GM18873 (cell line): ENCODE results near the gene GNGT1.

Source experiments
- ATAC-seq: cut with Tn5 transposase; IDR thresholded peaks from one replicate; pipeline ENCODE4 v1.9.1; 2021; ENCODE audit warnings: mild to moderate bottlenecking, moderate library complexity, moderate number of reproducible peaks; ENCODE audit not compliant: unreplicated experiment, low FRiP score

GNGT1 gene

DNA sequence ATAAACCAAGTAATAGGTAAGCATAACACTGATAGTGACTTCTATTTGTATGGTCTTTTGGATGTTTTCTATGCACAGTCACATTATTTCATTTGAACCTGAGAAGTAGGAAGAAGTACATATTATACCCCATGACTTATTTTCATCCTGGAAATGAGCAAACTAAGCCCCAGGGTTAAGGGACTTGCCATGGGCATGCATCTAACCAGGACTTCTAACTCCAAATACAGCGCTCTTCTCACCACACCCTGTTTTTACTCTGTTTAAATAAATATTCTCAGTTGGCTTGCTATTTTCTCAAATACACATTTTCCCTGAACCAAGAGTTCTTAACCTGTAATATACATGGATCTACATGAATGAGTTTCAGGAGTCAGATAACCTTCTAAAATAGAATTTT, 31.5 kb downstream of the GNGT1 start:
- ATAC-seq, result no peak

DNA sequence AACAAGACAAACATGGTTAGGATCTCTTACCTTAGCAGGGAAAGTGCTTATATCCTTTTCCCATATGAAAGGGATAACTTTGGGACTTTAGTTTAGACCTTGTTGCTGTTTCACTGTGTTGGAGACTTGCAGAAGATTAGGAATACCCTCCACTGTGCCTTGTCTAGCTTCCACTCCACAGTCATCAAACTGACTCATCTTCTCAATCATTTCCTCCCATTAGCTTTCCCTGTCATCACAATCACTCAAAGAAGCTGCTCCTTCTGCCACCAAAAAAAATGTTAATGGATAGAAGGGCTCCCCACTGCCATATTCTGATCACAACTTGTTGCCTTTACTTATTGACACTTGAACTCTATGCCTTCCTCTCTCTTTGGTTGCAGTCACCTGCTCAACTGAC, 31.9 kb downstream of the GNGT1 start:
- ATAC-seq, result no peak

DNA sequence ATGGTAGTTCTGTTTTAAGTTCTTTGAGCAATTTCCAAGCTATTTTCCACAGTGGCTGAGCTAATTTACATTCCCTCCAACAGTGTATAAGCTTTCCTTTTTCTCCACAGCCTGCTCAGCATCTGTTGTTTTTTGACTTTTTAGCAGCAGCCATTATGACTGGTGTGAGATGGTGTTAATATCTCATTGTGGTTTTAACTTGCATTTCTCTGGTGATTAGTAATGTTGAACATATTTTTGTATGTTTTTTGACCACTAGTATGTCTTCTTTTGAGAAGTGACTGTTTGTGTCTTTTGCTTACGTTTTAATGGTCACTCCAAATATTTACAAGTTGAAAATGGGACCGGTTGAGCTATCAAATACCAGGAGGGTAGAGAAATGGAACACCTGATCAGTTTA, 35.6 kb downstream of the GNGT1 start:
- no peak for ATAC-seq

DNA sequence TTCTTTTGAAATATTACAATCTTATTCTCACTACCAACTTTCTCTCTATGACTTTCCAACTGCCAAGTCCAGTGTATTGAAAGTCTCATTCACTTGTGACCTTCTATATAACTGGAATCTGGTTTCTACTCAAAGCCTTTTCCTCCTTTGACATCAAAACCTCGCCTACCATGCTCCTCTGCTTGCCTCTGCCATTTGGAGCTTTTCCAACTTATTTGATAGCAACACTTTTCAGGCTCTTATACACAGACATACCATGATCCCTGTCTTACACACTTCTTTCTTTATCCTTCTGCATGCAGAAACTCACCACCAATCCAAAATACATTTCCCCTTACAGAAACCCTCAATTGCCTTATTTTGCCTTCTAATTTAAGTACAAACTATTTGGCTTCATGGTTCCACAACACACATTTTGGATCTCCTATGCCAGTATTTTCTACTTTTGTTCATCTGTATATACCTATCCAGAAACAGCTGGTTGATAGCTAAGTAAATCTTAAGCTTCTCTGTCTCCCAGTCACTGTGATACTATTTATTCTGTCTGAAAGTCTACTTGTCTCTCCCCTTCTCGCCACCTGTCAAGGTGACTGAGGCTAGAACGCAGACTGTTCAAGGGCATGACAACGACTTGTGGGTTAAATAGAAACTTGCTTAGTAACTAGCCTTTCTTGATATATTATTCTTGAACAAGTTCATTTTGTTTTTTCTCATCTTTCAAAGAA, 37.6 kb downstream of the GNGT1 start:
- no peak for ATAC-seq

DNA sequence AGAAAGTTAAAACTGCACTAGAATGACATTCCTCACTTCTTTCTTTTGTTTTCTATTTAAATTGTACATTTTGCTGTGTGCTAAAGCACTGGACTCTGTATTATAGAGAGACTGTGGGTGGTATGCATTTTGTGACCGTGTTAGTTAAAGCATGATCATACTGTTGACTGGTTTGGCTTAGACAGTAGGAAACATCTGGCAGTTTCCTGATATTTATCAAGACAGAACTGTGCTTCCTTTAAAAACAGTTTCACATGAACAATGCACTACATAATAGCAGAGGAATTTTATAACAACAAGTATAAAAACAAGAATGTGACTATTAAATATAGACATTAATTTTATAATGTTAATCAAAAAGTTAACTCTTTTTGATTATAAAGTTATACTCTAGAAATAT, 38.3 kb downstream of the GNGT1 start:
- ATAC-seq, result no peak

DNA sequence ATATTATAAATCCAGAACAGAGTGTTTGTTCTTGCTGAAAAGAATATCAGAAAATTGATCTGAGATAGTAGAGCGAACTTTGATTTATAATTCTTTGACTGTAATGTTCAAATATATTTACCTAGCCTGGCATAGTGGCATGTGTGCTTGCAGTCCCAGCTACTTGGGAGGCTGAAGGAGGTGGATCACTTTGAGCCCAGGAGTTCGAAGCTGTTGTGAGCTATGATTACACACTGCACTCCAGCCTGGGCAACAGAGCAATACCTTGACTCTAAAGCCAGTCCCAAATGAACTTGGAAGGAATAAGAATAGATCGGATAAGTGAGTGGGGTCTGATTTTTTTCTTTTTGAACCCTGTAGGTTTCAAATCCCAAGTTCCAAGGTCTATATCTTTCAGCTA, 38.7 kb downstream of the GNGT1 start:
- ATAC-seq, result no peak

DNA sequence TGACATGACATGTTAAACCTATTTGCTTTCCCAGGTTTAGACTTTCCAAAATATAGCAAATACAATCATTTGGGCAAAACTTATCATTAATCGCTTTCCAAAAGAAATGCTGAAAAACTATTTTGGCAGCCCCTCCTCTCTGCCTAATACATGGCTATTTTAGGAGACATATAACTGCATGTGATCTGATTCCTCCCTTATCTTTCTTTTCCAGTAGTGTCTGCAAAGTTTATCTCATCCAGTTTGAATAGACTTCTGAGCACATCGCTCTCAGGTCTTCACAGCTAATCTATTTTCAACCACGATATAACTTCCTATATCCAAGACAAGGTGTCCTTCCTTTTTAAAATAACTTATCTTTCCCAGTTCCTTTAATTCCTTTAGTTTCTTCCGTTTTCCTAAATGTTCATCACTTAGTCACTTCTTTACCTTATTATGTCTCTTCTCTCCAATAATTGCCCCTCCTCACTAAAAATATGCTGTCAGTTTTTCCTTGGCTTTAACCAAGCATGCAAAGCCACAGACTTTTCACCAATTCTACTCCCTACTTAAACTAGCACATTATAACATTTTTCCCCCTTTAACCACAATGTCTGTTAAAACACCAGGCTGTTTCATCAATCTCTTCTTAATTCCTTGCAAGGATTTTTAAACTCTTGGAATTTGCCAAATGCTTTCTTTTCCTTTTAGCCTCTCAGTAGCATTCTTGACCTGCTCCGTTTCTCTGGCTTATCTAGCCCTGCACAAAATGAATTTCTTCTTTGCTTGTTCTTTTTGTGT, 39.6 kb downstream of the GNGT1 start:
- ATAC-seq, result no peak

DNA sequence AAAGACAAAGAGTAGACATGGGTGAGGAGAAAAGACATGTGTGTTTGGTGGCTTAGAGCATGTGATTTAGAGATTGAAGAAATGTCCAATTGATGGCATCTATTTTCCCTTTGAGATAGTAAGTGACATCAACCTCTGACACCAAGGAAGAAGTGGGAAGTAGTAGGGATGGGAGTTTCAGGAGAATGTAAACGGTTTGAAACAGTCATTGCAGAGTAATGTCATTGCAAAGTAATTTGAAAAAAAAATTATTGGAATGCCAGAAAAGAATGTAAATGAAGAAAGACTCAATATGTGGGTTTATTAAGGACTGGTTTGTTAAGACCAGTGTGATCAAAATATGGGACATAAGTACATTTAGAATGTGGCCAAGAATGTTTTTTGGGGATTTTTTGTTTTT, 41.7 kb downstream of the GNGT1 start:
- ATAC-seq, result no peak

DNA sequence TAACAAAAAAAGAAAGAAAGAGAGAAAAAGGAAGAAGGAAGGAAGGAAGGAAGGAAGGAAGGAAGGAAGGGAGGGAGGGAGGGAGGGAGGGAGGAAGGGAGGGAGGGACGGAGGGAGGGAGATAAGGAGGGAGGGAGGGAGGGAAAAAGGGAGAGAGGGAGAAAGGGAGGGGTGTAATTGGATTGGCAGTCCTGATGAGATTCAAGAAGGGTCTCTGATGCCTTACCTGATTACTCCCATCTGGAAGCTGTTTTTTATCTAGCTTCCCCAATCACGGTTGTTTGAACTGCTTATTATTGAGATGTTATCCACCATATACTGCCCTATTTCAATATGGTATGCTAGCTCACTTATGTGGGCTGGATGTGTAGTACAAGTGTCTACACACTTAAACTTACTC, 42.5 kb downstream of the GNGT1 start:
- ATAC-seq, result no peak

DNA sequence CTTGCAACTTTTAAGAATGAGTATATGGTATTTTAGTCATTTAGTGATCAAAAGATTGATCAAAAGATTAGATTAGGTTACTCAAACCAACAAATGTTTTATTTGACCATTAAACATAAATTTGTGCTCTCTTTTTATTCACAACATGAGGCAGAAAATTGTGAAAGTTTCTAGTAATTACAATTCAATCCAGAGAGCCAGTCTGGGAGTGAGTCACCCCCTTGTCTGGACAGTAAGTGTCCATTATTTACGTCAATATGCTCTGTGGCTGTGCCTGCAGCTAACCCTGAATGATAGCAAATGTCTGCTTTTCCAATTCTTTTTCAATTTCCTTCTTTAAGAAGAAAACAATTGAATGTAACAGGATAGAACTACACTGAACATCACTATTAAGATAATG, 43.1 kb downstream of the GNGT1 start:
- ATAC-seq, result no peak

DNA sequence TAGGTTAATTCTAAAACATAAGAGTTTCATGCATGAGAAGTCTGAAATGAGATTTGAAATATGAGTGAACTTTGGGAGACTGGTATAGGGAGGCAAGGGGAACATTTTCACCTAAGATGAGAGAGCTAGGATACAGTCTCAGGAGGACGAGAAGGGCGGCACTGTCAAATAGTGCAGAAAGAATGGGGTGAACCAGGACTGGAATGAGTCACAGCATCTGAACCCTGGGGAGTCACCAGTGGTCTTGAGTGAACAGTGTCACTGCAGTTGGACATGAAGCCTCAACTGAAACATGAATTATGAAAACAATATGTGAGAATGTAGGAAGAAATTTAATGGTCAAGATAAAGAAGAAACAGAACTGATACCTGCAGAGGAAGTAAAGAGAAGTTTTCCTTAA, 48.9 kb downstream of the GNGT1 start:
- peak; percentile 70 for ATAC-seq

DNA sequence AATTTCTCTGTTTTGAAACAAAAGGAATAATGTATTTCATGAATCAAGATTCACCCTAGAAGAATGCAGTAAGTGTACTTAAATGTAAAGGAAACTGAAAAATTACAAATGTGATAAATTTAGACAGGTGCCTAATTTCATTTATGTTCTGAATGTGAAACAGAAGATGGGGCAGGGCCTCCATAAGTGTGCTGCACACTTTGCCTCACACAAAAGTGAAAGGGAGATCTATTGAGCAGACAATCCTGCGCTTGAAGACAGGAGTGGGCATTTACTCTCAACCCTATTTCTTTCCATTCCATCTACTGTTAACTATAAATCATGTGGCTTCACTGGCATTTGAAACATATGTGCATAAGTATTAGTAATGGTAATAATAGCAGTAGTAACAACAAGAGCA, 51.4 kb downstream of the GNGT1 start:
- ATAC-seq, result no peak

DNA sequence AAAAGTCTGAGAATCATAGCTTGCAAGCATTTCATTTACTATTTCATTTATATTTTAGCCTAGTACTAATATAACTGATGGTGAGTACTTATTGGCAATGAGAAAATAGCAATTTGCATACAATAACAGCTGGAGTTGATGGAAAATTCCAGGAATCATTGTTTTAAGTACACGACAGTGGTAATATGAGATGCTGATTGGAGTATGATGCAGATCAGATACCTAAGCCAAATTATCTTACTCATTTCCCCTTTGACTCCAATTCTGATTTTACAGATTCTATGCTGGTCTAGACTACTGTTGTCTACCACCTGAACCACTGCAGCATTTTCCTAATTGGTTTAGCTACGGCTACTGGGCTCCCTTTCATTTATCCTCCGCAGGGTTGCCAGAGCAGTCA, 51.8 kb downstream of the GNGT1 start:
- no peak for ATAC-seq

DNA sequence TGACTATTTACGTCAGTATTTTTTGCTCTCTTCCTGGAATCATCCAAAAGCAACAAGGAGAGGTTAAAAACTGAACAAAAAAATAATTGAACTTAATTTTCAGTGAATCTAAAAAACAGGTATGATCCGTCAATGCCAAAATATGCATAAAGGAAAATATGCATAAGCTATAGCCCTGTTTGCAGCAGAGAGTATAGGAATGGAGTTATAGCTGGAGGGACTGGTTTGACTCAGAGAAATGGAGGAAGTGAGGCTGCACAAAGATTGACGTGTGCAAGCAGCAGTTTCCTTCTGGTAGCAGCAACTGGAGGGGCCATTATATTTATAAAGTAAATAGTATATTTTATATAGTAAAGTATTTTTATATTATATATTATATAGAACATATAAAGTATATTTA, 52.3 kb downstream of the GNGT1 start:
- ATAC-seq, result no peak
